Head of caudate nucleus (tissue), 42 donors: ENCODE measurements around the gene WDR87.
A peak's percentile ranks its signal among the peaks of the same experiment; 100 is the strongest.
"Not testable (repeated sequence)": the region's sequence is repeated elsewhere in the genome, so short reads cannot be mapped to it uniquely, and the experiment has no call there.

Experiments used
- DNase-seq, 42 donors: peaks; one replicate each; pipeline versions ENCODE4 v3.0.0 to v3.0.0-alpha.2; 2020 to 2021; ENCODE audit warnings: mixed read lengths in 7 of 42
- intact Hi-C: fragments of 100-400 bp; cut with DNase I; formaldehyde crosslinking; loops from one replicate; pipeline ENCODE4 v1.15.0; 2022

The WDR87 gene

DNA sequence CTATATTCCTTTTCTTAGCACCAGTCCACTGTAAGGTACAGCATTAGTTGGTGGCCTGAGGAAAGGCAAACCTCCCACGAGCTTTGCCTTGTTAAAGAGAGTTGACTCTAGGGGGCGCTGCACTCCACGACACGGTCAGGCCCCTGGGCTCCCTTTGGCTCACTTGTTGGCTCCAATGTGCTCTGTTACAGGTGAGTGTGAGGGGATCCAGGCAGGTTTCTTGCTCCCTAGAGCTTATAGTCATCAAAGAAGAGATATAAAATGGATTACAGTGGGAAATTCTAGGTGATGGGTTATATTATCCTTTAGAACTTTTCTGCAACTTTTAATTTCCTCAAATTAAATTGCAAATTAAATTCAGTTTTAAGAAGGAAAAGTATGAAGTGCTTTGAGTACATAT, 3.7 kb downstream of the WDR87 start:
- intact Hi-C loops, result loop anchor here (10.0 kb wide), 1 partner anchor 192 kb away; no protein-coding TSS in a partner anchor

DNA sequence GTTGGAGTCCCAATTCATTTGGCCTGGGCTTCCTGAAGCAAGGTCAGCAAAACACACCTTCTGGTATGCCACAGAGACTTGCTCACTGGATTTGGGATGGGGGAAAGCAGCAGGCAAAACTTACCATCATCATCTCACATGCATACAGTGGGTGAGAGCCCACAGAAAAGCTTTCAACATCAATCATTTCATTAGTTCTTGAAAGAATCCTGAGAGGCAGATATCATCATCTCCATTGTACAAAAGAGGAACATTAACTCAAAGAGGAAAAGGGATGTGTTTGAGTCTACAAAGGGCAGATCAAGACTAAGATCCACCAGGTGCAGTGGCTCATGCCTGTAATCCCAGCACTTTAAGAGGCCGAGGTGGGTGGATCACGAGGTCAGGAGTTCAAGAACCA, 6.4 kb downstream of the WDR87 start:
- DNase-seq, result no peak
- intact Hi-C loops, result loop anchor here (10.0 kb wide), 1 partner anchor 195 kb away; no protein-coding TSS in a partner anchor

More for the DNA sequence above, 3.7 kb downstream of the WDR87 start:
- DNase-seq, result peak; percentile 63 to 94 (median 85)

GRCh38 chr19:37899453-37899852, 6.9 kb downstream of the WDR87 start:
- intact Hi-C loops, result no loop called here
- DNase-seq, result no peak

DNA sequence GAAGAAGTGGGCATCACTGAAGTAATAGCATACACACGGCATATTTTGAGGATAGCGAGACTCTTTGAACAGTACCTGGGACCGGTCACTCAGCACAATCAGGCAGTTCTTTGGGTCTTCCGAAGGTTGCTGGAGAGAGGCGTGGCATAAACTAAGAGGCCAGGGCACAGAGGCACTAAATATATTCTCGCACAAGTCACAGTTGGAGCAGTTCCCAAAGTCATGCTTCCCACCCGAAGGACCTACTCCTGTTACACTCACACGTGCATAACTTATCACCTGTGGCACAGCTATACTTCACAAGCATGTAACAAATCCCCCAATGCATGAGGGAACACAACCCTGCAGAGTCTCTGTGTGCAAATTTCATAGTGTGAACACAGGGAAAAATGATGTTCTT, 10.2 kb downstream of the WDR87 start:
- intact Hi-C loops, result no loop called here
- DNase-seq, result no peak

GRCh38 chr19:37893845-37894575, 12.4 kb downstream of the WDR87 start:
- intact Hi-C loops, result no loop called here
- no peak for DNase-seq

DNA sequence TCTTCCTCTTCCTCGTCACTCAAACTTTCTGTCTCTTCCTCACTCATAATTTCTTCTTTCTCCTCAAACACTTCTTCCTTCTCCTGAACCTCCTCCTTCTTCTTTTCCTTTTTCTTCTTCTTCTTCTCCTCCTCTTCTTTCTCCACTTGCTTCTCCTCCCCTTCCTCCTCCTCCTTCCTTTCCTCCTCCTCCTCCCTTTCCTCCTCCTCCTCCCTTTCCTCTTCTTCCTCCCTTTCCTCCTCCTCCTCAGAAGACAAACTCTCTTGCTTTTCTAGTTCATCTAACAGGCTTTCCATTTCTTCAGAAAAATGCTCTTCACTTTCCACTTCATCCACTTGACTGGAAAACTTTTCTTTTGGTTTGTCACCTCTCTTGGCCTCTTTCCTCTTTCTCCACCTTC, 19.8 kb downstream of the WDR87 start:
- DNase-seq, result no peak
- intact Hi-C loops, result no loop called here

DNA sequence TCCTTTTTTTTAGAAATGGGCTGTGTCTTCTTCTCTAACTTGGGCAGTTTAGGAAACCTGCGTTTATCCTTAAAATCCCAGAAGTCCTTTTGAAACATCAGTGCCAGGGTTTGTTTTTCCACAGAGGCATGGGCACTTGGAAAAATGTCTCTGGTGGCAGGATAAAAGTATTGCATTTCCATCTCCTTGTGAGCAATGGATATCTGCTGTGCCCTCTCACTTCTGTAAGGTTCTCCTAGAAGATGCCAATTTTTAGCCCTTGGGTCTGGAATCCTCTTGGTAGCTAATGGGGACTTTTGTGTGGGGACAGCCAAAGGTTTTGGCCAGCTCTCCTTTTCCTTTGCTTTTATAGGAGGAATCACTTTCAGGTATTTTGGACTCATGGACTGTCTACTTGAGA, 21.0 kb downstream of the WDR87 start:
- intact Hi-C loops, result no loop called here
- no peak for DNase-seq

DNA sequence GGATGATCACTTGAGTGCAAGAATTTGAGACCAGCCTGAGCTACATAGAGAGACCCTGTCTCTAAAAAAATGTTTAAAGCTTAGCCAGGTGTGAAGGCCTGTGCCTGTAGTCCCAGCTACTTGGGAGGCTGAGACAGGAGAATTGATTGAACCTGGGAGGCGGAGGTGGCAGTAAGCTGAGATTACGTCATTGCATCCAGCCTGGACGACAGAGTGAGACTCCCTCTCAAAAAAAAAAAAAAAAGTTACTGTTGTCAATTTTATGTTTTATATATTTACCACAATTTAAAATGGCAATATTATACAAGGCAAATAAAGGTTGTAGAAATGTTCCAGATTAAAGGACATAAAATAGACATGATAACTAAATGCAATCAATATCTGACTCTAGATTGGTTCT, 29.2 kb downstream of the WDR87 start:
- DNase-seq, result no peak
- intact Hi-C loops, result no loop called here

DNA sequence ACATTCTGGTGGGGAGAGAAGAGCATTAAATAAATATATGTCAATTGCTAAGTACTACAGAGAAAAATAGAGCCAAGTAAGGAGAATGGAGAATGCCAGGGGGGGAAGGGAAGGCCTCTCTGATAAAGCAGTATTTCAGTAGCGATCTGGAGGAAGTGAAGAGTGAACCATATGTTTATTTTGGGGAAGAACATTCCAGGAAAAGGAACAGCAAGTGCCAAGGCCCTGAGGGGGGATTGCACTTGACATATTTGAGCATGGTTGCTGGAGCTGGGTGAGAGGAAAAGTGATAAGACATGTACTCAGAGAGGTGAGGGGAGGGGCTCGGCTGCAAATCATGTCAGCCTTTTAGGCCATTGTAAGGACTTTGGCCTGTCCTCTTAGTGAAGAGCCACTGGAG, 30.4 kb downstream of the WDR87 start:
- intact Hi-C loops, result no loop called here
- no peak for DNase-seq

DNA sequence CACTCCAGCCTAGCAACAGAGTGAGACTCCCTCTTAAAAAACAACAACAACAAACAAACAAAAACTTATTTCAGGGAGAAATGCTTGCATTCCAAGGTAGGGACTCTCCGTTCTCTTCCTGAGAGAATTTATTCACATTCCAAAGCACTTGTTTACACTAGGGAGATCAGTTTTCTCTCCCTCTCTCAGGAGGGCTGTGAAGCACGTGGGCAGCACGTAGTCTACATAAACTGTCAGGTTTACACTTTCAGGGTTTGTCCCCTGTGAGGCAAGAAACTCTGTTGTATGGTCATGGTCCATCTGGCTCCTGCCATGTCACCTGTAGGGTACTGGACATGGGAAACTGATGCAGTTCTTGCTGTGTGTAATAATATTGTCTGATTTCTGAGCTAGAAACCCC, 31.6 kb downstream of the WDR87 start:
- intact Hi-C loops, result no loop called here
- DNase-seq, result no peak

- intact Hi-C loops, result no loop called here
- no peak for DNase-seq
These were observed 34.0 kb downstream of the WDR87 start for GRCh38 chr19:37872383-37872782.

- DNase-seq, result no peak
- intact Hi-C loops, result no loop called here
These were observed 36.5 kb downstream of the WDR87 start for GRCh38 chr19:37869766-37870340.

DNA sequence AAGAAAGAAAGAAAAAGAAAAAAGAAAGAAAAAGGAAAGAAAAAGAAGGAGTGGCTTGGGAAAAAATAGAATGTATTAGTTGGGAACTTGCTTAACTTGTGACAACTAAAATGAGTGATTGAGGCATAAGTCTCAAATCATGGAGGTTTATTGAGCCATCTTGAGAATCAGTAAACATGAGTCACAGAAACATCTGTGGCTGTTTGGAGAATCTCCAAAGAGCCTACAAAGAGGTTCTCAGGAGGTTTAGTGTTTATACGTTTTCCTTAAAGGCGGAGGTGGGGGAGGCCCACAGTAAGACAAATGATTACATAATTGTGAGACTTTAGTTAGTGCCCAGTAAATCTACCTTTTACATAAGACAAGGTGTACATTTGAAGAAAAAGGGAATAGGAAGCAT, 38.6 kb downstream of the WDR87 start:
- no peak for DNase-seq
- intact Hi-C loops, result no loop called here

GRCh38 chr19:37865930-37866329, 40.5 kb downstream of the WDR87 start:
- intact Hi-C loops, DNase-seq: not testable (repeated sequence)

DNA sequence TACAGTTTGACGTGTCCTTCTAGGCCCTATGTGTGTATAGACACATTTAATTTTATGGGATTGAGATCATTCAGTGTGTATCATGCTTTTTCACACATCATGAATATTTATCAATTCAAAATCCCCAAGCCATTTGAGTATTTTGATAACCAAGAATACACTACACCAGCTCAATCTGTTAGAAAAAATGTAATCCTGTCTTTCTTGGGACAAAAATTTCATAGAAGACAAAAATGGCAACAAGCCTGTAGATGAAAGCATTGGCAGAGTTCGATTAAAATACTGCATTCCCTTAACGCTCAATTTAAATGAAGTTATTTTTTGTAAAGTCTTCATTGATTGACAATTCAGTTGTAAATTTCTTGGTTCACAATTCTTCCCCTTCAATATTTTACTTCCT, 41.9 kb downstream of the WDR87 start:
- intact Hi-C loops, result no loop called here
- no peak for DNase-seq

GRCh38 chr19:37855098-37855497, 51.3 kb downstream of the WDR87 start:
- intact Hi-C loops, result no loop called here
- DNase-seq, result peak in 41 of 42 donors; percentile 9 to 81 (median 57)

- intact Hi-C loops, result no loop called here
These were observed 60.5 kb downstream of the WDR87 start for GRCh38 chr19:37845932-37846331.

More at GRCh38 chr19:37845932-37846331, 60.5 kb downstream of the WDR87 start:
- no peak for DNase-seq
